ENCODE data around the gene RAB17.

DNA sequence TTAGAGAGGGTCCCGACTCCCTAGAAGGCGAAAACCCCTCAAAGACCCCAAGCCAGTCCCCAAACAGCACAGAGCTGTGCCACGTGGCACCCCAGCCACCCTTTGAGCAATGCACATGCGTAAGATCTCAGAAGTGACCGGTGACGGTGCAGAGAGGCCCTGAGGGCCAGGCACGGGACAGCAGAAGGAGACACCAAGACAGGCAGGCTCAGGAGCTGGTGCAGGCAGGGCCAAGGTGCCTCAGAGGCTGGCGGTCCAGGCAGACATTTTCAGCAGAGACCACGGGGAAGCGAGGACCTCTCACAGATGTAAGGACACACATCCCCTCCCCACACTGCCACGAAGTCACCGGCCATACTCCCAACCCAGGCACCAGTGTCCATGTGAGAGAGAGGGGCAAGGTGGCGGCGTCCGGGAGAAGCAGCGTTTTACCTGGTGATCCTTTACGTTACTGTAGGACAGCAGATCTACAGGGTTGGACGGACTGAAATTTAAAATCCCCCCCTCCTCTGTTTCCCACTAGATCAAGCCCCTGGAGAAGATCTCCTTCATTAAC lies 2.0 kb upstream of the RAB17 start:
- TF ChIP-seq ISL1 (CRISPR knock-in tag; IDR thresholded peaks at IDR 0.05) (no peak), ZFP3 (CRISPR knock-in tag; IDR thresholded peaks at IDR 0.05) (no peak), RARB (CRISPR knock-in tag; IDR thresholded peaks at IDR 0.05) (no peak), PATZ1 (CRISPR knock-in tag; IDR thresholded peaks at IDR 0.05; ENCODE audit: borderline replicate concordance) (no peak), ZNF70 (CRISPR knock-in tag; IDR thresholded peaks at IDR 0.05) (no peak), ARNTL (CRISPR knock-in tag; IDR thresholded peaks at IDR 0.05; ENCODE audit: borderline replicate concordance, low read depth) (no peak), ZNF8 (CRISPR knock-in tag; IDR thresholded peaks at IDR 0.05) (no peak), PPARA (CRISPR knock-in tag; IDR thresholded peaks at IDR 0.05; ENCODE audit: borderline replicate concordance) (no peak), GLIS3 (CRISPR knock-in tag; IDR thresholded peaks at IDR 0.05) (no peak)
- TF ChIP-seq, protein P1, sequence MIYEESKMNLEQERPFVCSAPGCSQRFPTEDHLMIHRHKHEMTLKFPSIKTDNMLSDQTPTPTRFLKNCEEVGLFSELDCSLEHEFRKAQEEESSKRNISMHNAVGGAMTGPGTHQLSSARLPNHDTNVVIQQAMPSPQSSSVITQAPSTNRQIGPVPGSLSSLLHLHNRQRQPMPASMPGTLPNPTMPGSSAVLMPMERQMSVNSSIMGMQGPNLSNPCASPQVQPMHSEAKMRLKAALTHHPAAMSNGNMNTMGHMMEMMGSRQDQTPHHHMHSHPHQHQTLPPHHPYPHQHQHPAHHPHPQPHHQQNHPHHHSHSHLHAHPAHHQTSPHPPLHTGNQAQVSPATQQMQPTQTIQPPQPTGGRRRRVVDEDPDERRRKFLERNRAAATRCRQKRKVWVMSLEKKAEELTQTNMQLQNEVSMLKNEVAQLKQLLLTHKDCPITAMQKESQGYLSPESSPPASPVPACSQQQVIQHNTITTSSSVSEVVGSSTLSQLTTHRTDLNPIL (CRISPR knock-in tag; IDR thresholded peaks at IDR 0.05; ENCODE audit: low read depth): no peak

Measured in SK-N-SH treated with all-trans-retinoic acid at 6 μM for 48 hours (cell line).